ENCODE measurements around the gene CHST8. TPM values are rescaled to one million over a fixed set of nuclear protein-coding genes. Genes with fewer than 3 reads are reported as not detected.

The CHST8 gene
- total and polyA plus RNA-seq, 4 donors, result 0.09 to 0.67 (median 0.24) TPM

DNA sequence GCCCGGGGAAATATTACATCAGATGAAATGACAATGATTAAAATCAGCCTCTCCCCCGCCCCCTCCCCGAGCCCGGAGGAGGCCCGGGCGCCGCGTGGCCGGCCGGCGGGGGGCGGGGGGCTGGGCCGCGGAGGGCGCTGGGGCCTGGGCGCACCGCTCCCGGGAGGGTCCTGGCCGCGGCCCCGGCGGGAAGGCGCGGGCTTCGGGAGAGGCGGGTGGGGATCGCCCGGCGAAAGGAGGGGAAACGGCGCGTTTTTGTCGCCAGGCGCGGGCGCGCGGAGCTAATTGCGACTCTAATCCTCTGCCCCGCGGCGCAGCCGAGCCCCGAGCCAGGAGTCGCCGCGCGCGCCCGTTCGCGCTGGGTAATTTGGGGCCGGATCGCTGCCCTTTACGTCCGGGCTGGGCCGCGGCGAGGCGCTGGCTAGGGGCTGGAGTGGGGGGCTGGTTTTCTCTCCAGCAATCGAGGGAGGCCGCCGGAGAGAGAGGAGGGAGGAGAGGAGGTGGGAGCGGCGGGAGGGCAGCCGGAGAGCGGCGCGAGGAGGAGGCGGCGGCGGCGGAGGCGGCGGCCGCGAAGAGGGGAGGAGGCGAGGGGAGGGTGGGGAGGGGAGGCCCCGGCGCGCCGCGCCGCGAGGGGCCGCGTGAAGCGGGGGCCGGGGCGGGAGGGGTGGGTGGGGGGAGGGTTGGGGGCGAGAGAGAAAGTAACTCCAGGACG lies 174.6 kb downstream of the CHST8 start, which contains the start of gene KCTD15:
TSS of gene KCTD15 (plus strand) at position 707 of the 712 bp plus-strand sequence. CDS start 3,585 bp downstream, outside the sequence.
- Histone ChIP-seq H3K27me3 (ENCODE audit: control insufficient read depth in 3 of 3, insufficient read depth in 3 of 3, low read length in 2 of 3) (no peaks in the 10 kb centered on the region), H3K9ac (ENCODE audit: insufficient read depth in 1 of 2, low read length in 2 of 2) (no peak within 1 kb of the TSS), H3K36me3 (ENCODE audit: control insufficient read depth in 4 of 4, insufficient read depth in 4 of 4, low read length in 4 of 4) (peaks cover 0 to 20% (median 8%) of the 10 kb centered on the region in 4 donors), H3K27ac (ENCODE audit: low read depth in 1 of 2, low read length in 1 of 2) (peak within 1 kb of the TSS; percentile 87 to 96), H3K4me3 (peak within 1 kb of the TSS; percentile 73), H3K9me3 (ENCODE audit: control insufficient read depth in 4 of 4, insufficient read depth in 3 of 4, low read length in 3 of 4) (no peaks in the 10 kb centered on the region), H3K4me1 (ENCODE audit: control insufficient read depth in 5 of 5, insufficient read depth in 5 of 5, low read length in 5 of 5) (peaks cover 0 to 32% (median 4%) of the 10 kb centered on the region in 5 donors)
- DNase-seq (peak; percentile 79 to 80 (median 80)), ATAC-seq (ENCODE audit: insufficient read depth, low FRiP score) (no peak)
- WGBS, 2 donors, result 1% methylated on average over 35 to 86 of the region's 92 CpGs
- TF ChIP-seq CTCF (IDR thresholded peaks at IDR 0.05; ENCODE audit: control extremely low read depth, extremely low read depth), result no peak

DNA sequence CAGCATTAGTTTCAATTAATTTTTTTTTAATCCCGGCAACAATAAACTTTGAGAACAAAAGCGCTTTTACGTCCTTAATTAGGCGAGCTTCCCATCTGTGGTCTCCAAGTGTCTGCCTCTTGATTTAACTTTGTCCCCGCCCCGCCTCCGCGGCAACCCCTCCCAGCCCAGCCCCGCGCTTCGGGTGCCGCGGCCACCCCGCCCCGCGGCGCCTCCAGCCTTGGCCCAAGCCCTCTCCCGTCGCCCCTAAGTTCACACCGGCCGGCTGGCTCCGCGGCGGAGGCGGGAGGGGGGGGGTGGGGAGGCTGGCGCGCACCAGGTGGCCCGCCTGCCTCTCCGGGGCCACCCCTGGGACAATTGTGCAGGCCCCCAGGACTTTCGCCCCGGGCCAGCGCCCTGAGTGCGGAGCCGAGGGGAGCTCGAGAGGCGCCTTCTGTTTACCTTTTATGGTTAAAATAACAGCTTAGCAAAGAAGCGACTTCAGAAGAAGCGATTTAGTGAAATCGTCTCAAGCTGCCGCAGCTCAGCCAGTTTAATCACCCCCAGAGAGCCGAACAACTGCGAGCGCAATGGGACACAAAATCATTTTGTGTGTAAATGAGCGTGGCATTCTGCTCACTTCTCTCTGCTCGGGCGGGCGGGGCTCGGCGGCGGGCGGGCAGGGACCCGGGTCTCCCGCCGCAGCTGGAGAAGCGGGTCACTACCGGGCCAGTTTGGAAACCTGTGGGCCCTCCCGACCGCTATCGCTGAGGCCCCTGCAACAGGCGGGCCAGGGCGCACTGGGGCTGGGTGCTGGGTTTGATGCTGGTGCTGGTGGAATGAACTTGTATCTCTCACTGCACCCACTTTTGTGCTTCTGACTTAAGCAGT lies 176.3 kb downstream of the CHST8 start:
- Histone ChIP-seq H3K9me3 (ENCODE audit: control insufficient read depth in 4 of 4, insufficient read depth in 3 of 4, low read length in 3 of 4) (no peaks in the 10 kb centered on the region), H3K4me1 (ENCODE audit: control insufficient read depth in 5 of 5, insufficient read depth in 5 of 5, low read length in 5 of 5) (peaks cover 0 to 25% (median 4%) of the 10 kb centered on the region in 5 donors), H3K9ac (ENCODE audit: insufficient read depth in 1 of 2, low read length in 2 of 2) (no peak overlapping the region), H3K36me3 (ENCODE audit: control insufficient read depth in 4 of 4, insufficient read depth in 4 of 4, low read length in 4 of 4) (peaks cover 0 to 22% (median 14%) of the 10 kb centered on the region in 4 donors), H3K27ac (ENCODE audit: low read depth in 1 of 2, low read length in 1 of 2) (peak overlapping the region; percentile 44 to 85), H3K4me3 (peak overlapping the region; percentile 18), H3K27me3 (ENCODE audit: control insufficient read depth in 3 of 3, insufficient read depth in 3 of 3, low read length in 2 of 3) (no peaks in the 10 kb centered on the region)
- ATAC-seq (ENCODE audit: insufficient read depth, low FRiP score) (peak; percentile 17), DNase-seq (peak; percentile 68 to 71 (median 70))
- no peak for TF ChIP-seq CTCF (IDR thresholded peaks at IDR 0.05; ENCODE audit: control extremely low read depth, extremely low read depth)
- 14 to 20% methylated on average over 61 of the region's 61 CpGs for WGBS, 2 donors

DNA sequence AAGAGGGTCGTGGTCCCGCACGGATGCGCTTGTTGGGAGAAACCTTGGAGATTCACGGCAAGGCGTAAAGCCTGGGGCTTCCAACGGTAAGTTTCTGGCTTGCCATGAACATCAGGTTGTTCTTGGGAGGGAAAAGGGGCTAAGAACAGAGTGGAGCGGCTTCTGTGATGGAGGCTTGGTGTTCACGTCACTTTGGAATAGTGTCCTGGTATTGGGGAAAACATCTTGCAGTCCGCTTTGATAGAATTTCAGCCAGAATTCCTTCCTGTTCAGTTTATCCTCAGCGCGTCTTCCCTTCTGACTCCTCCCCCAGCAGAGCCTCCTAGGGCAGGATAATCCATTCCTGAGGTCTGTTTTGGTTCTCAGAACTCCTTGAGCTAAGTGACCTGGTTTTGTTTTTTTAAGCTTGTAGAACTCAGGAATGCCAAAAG lies 176.9 kb downstream of the CHST8 start:
- WGBS, 2 donors, result 51 to 71% methylated on average over 12 of the region's 12 CpGs
- Histone ChIP-seq H3K36me3 (ENCODE audit: control insufficient read depth in 4 of 4, insufficient read depth in 4 of 4, low read length in 4 of 4) (peaks cover 0 to 22% (median 16%) of the 10 kb centered on the region in 4 donors), H3K9me3 (ENCODE audit: control insufficient read depth in 4 of 4, insufficient read depth in 3 of 4, low read length in 3 of 4) (no peaks in the 10 kb centered on the region), H3K4me1 (ENCODE audit: control insufficient read depth in 5 of 5, insufficient read depth in 5 of 5, low read length in 5 of 5) (peaks cover 0 to 25% (median 3%) of the 10 kb centered on the region in 5 donors), H3K27me3 (ENCODE audit: control insufficient read depth in 3 of 3, insufficient read depth in 3 of 3, low read length in 2 of 3) (no peaks in the 10 kb centered on the region), H3K4me3 (peak overlapping the region; percentile 18), H3K9ac (ENCODE audit: insufficient read depth in 1 of 2, low read length in 2 of 2) (no peak overlapping the region), H3K27ac (ENCODE audit: low read depth in 1 of 2, low read length in 1 of 2) (peak overlapping the region; percentile 40 to 44)
- ATAC-seq (ENCODE audit: insufficient read depth, low FRiP score), result no peak
- DNase-seq, result peak in 1 of 3 donors; percentile 43
- no peak for TF ChIP-seq CTCF (IDR thresholded peaks at IDR 0.05; ENCODE audit: control extremely low read depth, extremely low read depth)

Data from lung (tissue), 12 donors.